Muscle of leg (tissue), 11 donors: ENCODE data around the gene MRPL24. TPM values are rescaled to one million over a fixed set of nuclear protein-coding genes. Genes with fewer than 3 reads are reported as not detected.

Source experiments
- DNase-seq: peaks from one replicate; pipeline ENCODE4 v3.0.0; 2013
- H3K27ac ChIP-seq: one replicate; pipeline ENCODE4 v1.5.1; 2013; ENCODE audit warnings: mild to moderate bottlenecking, low read length, control low read depth
- H3K27me3 ChIP-seq: one replicate; pipeline ENCODE4 v1.6.1; 2013; ENCODE audit warnings: low read length; ENCODE audit not compliant: control insufficient read depth, insufficient read depth
- H3K36me3 ChIP-seq: one replicate; pipeline ENCODE4 v1.6.1; 2013; ENCODE audit warnings: low read length; ENCODE audit not compliant: control insufficient read depth, insufficient read depth
- H3K4me1 ChIP-seq: one replicate; pipeline ENCODE4 v1.6.1; 2013; ENCODE audit warnings: low read length; ENCODE audit not compliant: control insufficient read depth, insufficient read depth
- H3K4me3 ChIP-seq: one replicate; pipeline ENCODE4 v1.5.1; 2013; ENCODE audit warnings: low read length, control low read depth
- H3K9me3 ChIP-seq: replicated peaks from 2 replicates; pipeline ENCODE4 v1.6.1; 2013; ENCODE audit warnings: low read depth, low read length; ENCODE audit not compliant: control insufficient read depth
- WGBS: methylation state at CpG from one replicate; pipeline ENCODE4 v1.1.5; 2013; ENCODE audit warnings: missing lambda C conversion rate; ENCODE audit not compliant: insufficient coverage; 5-methylcytosine and 5-hydroxymethylcytosine counted together
- polyA plus RNA-seq, 8 donors: library from polyadenylated mRNA; unstranded; fragments of 120-200 nt; gene quantifications; one replicate each; pipeline versions ENCODE4 v1.2.1 to v1.2.3, GENCODE V29; 2013; ENCODE audit warnings: inconsistent platforms in 1 of 8, low replicate concordance in 1 of 8; ENCODE audit not compliant: insufficient read length in 8 of 8, insufficient read depth in 1 of 8
- total RNA-seq: library from RNA; stranded (reverse); fragments of 120-200 nt; gene quantifications from one replicate; pipeline ENCODE4 v1.2.4, GENCODE V29; 2013

MRPL24 gene
- total and polyA plus RNA-seq, 9 donors = 64.7 to 74.0 (median 68.9) TPM

- Histone ChIP-seq H3K27ac (no peak overlapping the region), H3K27me3 (no peaks in the 10 kb centered on the region), H3K4me1 (peaks cover 9% of the 10 kb centered on the region), H3K9me3 (no peaks in the 10 kb centered on the region), H3K36me3 (peaks cover 9% of the 10 kb centered on the region), H3K4me3 (no peak overlapping the region)
- DNase-seq = no peak
- WGBS = 88% methylated on average over 3 of the region's 5 CpGs
Observed at GRCh38 chr1:156775799-156776198, 34.9 kb upstream of the MRPL24 start.

GRCh38 chr1:156773607-156774006, 32.7 kb upstream of the MRPL24 start:
- Histone ChIP-seq H3K36me3 (peaks cover 13% of the 10 kb centered on the region), H3K4me1 (peaks cover 15% of the 10 kb centered on the region), H3K4me3 (no peak overlapping the region), H3K27ac (no peak overlapping the region), H3K27me3 (no peaks in the 10 kb centered on the region), H3K9me3 (no peaks in the 10 kb centered on the region)
- no peak for DNase-seq
- no CpG with 5 or more reads among the region's 3 CpGs for WGBS

- Histone ChIP-seq H3K4me3 (no peak overlapping the region), H3K9me3 (no peaks in the 10 kb centered on the region), H3K27me3 (no peaks in the 10 kb centered on the region), H3K27ac (no peak overlapping the region), H3K4me1 (peaks cover 20% of the 10 kb centered on the region), H3K36me3 (peaks cover 13% of the 10 kb centered on the region)
- 36% methylated on average over 6 of the region's 9 CpGs for WGBS
- peak; percentile 49 for DNase-seq
Observed at GRCh38 chr1:156772728-156773497, 32.0 kb upstream of the MRPL24 start.

- Histone ChIP-seq H3K4me3 (no peak overlapping the region), H3K27ac (no peak overlapping the region), H3K36me3 (peaks cover 13% of the 10 kb centered on the region), H3K27me3 (no peaks in the 10 kb centered on the region), H3K4me1 (peaks cover 20% of the 10 kb centered on the region), H3K9me3 (no peaks in the 10 kb centered on the region)
- no peak for DNase-seq
- WGBS = no CpG with 5 or more reads among the region's 3 CpGs
Observed at GRCh38 chr1:156772222-156772621, 31.3 kb upstream of the MRPL24 start.

DNA sequence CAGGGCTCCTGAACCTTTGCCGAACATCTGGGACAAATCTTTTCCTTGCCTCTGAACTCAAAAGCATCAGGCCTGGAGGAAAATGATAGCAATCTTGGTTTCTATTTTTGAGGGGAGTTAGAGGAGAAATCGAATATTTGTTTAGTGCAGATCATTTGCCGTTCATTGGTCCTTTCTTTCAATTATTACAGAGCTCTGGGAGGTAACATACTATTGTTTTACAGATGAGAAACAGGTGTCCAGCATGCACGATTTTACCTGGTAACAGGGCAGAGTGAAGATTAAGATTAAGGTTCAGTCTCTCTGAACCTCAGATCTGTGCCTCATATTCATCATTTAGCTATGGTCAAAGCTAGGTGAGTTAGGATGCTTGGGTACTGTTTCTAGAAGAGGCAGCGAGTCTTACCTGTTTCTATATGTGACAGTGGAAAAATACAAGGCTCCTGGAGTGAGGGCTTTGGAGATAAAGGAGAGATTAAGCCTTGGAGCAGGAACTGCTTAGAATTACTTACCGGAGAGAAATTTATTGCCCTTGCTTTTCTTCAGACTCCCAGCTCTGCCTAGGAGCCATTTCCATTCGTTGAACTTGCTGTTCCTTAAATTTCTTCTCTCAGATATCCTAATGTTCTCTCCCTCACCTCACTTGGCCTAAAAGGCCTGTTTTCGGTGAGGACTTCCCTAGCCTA, 27.9 kb upstream of the MRPL24 start:
- 18% methylated on average over 3 of the region's 8 CpGs for WGBS
- H3K4me1 ChIP-seq = peaks cover 28% of the 10 kb centered on the region
- H3K27me3 ChIP-seq = no peaks in the 10 kb centered on the region
- H3K27ac ChIP-seq = no peak overlapping the region
- peaks cover 13% of the 10 kb centered on the region for H3K36me3 ChIP-seq
- no peak for DNase-seq
- H3K4me3 ChIP-seq = peak overlapping the region; percentile 86
- no peaks in the 10 kb centered on the region for H3K9me3 ChIP-seq

DNA sequence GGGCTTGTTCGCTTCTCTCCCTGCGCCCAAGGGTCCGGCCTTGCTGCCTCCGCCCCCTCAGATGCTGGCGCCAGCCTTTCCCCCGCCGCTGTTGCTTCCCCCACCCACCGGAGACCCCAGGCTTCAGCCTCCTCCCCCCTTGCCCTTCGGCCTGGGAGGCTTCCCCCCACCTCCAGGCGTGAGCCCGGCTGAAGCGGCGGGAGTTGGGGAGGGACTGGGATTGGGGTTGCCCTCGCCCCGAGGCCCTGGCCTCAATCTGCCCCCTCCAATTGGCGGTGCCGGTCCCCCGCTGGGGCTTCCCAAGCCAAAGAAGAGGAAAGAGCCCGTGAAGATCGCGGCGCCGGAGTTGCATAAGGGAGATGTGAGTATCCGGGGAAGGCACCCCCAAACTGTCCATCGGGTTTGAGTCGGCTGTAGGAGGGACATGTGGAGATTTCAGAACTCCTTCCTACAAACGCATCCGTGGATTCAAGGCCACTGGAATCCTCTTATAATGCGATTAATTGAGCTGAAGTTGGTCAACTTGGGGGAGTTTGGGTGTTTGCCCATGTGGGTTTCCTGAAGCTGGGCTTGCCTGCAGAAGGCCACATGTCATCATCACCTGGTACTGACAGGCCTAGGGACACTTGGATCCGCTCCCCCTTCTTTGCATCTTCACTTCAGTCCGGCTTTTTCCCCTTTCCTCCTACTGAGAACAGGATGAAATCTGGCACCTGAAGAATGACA, 27.2 kb upstream of the MRPL24 start:
- peak overlapping the region; percentile 86 for H3K4me3 ChIP-seq
- 0% methylated on average over 4 of the region's 31 CpGs for WGBS
- no peaks in the 10 kb centered on the region for H3K9me3 ChIP-seq
- peaks cover 26% of the 10 kb centered on the region for H3K4me1 ChIP-seq
- DNase-seq = peak; percentile 63
- peak overlapping the region; percentile 98 for H3K27ac ChIP-seq
- H3K36me3 ChIP-seq = peaks cover 13% of the 10 kb centered on the region
- no peaks in the 10 kb centered on the region for H3K27me3 ChIP-seq

- under 1% methylated on average over 41 of the region's 50 CpGs for WGBS
- H3K27ac ChIP-seq = peak within 1 kb of the TSS; percentile 98
- peak within 1 kb of the TSS; percentile 86 for H3K4me3 ChIP-seq
- DNase-seq = peak; percentile 100
- H3K27me3 ChIP-seq = no peaks in the 10 kb centered on the region
- peaks cover 13% of the 10 kb centered on the region for H3K36me3 ChIP-seq
- H3K4me1 ChIP-seq = peaks cover 23% of the 10 kb centered on the region
- H3K9me3 ChIP-seq = no peaks in the 10 kb centered on the region
Observed at GRCh38 chr1:156767101-156767878, 26.4 kb upstream of the MRPL24 start, which contains the start of gene PRCC. Gene PRCC (plus strand): TSS chr1:156767535. CDS start chr1:156767772, 237 bp downstream.

- Histone ChIP-seq H3K4me3 (peak overlapping the region; percentile 72), H3K9me3 (no peaks in the 10 kb centered on the region), H3K36me3 (peaks cover 10% of the 10 kb centered on the region), H3K4me1 (peaks cover 23% of the 10 kb centered on the region), H3K27me3 (no peaks in the 10 kb centered on the region), H3K27ac (peak overlapping the region; percentile 97)
- WGBS = 2% methylated on average over 9 of the region's 14 CpGs
- peak; percentile 19 for DNase-seq
Observed at GRCh38 chr1:156766298-156767100, 25.6 kb upstream of the MRPL24 start.

- peaks cover 23% of the 10 kb centered on the region for H3K4me1 ChIP-seq
- H3K27me3 ChIP-seq = no peaks in the 10 kb centered on the region
- 83% methylated on average over 4 of the region's 5 CpGs for WGBS
- H3K9me3 ChIP-seq = no peaks in the 10 kb centered on the region
- no peak overlapping the region for H3K4me3 ChIP-seq
- no peak overlapping the region for H3K27ac ChIP-seq
- DNase-seq = no peak
- H3K36me3 ChIP-seq = peaks cover 2% of the 10 kb centered on the region
Observed at GRCh38 chr1:156765666-156766065, 24.8 kb upstream of the MRPL24 start.
